HG03159 (cell line): ENCODE measurements around the gene DAPK1.
"Not testable (repeated sequence)": the region's sequence is repeated elsewhere in the genome, so short reads cannot be mapped to it uniquely, and the experiment has no call there.

ENCODE experiments used
- ATAC-seq: cut with Tn5 transposase; IDR thresholded peaks from one replicate; pipeline ENCODE4 v1.9.1; 2021; ENCODE audit warnings: mild to moderate bottlenecking, moderate library complexity; ENCODE audit not compliant: unreplicated experiment

Gene DAPK1

GRCh38 chr9:87498046-87498810, 561 bp downstream of the DAPK1 start:
- peak; percentile 28 for ATAC-seq

- ATAC-seq: no peak
Measured at GRCh38 chr9:87498811-87499360, 1.2 kb downstream of the DAPK1 start.

DNA sequence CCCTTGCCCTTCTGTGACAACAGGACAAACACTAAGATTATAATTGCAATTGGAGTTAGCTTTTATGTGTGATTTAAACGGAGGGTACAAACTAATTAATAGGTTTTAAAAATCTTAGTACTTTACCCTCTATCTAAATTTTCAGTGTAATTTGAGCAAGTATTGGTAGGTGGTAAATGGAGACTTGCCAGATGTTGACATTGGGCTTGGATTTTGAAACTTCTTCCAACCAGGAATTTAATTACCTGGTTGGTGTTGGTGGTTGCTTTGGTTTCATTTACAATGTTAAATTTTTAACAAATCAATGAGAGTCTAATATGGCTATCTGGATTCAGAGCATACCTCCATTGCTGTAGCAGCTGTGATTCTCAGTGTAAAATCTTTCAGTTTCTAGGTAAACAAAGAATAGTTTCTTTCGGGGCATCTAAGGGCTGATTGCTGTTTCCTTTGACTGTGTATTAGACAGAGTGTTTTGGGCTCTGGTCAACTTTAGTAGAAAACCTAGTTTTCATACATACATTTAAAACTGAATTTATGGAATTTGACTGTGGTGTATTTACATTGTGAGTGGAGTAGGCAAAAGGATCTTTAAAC, 1.9 kb downstream of the DAPK1 start:
- ATAC-seq: peak; percentile 42

GRCh38 chr9:87500491-87501270, 3.0 kb downstream of the DAPK1 start:
- ATAC-seq: no peak

- ATAC-seq: not testable (repeated sequence)
Measured at GRCh38 chr9:87501271-87501656, 3.6 kb downstream of the DAPK1 start.

DNA sequence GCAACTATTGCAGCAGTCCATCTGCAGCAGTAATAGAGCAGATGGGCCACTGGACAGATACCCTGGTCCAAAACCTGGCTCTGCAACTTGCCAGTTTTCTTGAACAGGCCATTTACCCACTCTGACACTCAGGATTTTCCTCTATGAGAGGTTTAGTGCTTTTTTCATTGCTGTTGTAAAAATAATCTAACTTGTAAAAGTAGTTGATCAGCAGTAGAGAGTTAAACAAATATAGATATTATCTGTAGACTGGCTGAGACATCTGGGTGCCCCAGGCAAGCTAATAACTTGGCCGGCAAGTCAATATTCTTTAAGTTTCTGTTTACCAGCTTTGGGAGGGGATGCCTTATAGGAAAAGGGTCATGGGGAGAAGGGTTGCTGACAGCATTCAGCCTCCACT, 4.1 kb downstream of the DAPK1 start:
- ATAC-seq: no peak

DNA sequence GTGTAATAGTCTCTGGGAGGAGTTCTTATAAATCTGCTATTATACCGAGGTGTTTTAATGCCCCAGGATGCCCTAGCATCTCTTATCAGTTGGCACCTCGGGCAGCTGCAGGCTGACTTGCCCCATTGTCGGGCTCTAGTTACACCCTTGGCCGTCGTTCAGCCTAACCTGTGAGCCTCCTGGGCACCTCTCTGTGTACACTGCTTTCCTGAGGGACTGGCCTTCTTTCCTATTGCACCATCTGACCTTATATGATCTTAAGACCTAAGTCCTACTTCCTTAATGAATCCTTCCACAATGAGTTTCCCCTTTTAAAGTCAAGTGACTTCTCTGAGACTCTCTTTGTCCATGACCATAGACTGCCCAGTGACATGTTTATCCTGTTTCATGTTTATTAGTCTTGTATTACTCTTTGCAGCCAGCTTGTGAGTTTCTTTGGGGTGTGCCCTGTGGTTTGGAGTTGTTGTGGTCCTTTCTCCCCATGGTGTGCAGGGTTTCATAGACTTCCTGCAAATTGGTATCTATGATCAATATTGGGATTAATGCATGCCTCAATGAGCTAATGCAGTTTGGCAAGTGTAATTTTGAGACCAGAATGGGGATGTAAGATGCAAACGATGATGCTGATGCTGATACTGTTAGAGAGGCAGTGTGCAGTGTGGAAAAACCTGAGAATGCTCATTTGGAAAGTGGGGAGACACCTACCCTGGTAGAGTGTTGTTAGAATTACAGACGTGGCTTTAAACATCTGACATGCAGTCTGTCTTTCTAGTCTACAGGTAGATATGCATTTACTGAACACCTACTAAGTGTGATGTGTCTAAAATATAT, 4.9 kb downstream of the DAPK1 start:
- ATAC-seq: no peak

DNA sequence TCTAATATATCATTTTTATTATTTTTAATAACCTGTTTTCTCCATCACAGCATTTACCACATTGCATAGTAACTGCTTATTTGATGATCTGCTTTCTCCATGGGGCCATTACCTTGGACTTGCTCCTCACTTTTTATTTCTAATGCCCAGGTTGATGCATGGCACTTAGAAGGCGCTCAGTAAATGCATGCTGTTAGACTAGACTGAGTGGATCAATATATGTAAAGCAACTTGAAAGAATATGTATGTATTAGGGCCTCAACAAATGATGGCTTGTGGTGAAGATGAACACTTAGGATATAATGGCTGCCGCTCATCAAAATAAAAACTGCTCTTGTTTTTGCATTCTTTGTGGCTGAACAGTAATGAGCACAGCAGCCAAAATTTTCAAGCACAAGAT, 5.8 kb downstream of the DAPK1 start:
- ATAC-seq: no peak

- no peak for ATAC-seq
Measured at GRCh38 chr9:87503927-87504326, 6.3 kb downstream of the DAPK1 start.

GRCh38 chr9:87504938-87505337, 7.3 kb downstream of the DAPK1 start:
- ATAC-seq: no peak

DNA sequence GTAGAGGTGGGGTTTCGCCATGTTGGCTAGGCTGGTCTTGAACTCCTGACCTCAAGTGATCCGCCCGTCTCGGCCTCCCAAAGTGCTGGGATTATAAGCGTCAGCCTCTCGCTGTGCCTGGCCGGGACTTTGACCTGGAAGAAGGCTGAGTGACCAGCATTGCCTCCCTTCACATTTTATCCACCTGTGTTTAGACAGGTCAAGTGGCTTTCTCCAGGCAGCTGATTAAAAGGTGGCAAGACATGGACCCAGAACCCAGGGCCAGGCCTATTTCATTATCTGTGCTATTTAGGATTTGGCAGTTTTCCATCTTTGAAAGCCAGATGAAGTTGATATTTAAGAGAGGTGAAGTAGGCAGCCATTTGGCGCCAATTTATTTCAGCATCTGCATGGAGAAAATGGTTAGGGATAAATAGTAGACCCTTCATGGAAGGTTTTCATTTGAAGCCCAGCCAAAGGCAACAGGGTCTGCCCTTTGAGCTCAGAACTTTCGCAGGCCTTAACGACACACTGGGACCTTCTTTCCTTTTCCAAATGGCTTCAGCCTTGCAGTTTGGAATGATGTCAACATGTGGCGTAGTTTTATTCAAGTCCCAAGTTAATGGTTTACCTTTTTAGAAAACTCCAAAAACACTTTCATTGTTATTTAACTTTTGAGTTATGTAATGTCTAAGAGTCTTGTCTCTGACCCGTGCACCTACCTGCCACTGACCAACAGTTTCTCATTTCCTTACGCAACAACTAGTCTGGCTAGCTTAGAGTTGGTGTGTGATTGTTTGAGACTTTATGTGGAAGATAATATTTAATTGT, 8.4 kb downstream of the DAPK1 start:
- no peak for ATAC-seq

GRCh38 chr9:87507576-87507975, 9.9 kb downstream of the DAPK1 start:
- no peak for ATAC-seq

DNA sequence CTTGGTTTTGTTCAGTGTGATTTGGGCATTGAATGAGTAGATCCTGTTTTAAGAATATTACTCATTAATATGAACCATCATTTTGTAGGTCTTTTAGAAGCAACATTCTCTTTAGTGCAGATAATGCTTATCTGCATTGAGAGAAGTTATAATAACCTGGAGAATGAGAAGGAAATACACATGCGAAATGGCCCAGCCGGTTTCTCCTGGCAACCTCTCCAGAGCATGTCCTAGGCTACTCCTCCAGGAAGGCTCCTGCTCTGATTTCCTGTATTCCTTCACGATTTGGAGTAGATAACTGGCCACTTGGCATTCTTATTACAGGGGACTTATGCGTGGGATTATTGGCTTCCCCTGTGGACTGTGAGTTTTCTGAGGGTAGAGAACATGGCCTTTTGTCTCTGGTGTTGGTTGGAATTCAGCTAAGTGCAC, 12.6 kb downstream of the DAPK1 start:
- no peak for ATAC-seq

DNA sequence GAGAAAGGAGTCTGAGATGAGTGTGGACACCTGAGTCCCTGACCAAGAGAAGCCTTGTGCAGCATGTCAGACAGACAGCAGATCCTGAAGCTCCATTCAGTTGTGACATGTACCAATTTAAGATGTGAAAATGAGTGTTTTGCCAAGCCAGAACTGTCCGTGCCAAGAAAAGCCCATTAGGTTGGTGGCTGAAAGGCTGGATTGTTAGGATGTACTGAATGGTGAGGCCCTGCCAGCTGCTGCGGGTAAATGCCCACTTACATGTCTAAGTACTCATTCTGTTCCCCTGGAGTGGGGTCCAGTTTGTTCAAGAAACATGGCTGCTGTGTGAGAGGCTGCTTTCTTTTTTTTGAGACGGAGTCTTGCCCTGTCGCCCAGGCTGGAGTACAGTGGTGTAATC, 14.6 kb downstream of the DAPK1 start:
- ATAC-seq: no peak

DNA sequence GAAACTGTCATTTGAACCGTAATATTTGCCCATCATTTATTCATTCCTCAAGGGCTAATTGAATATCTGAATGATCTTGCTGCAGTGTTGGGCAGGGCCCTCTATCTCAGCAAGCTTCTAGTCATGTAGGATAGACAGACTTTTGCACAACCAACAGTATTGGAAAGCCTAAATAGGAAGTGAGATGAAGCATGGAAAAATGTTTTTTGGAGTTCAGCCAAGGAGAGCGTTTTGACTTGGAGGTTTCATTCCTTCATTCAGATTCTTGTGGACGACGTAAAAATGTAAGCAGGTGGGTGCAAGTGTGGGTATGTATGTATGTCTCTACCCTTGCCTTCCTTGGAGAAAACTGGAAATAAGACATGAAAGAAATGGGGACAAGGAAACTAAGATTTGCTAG, 15.5 kb downstream of the DAPK1 start:
- no peak for ATAC-seq

GRCh38 chr9:87513880-87514535, 16.3 kb downstream of the DAPK1 start:
- no peak for ATAC-seq

- no peak for ATAC-seq
Measured at GRCh38 chr9:87515006-87515405, 17.3 kb downstream of the DAPK1 start.

- no peak for ATAC-seq
Measured at GRCh38 chr9:87515588-87516221, 18.0 kb downstream of the DAPK1 start.
